ENCODE measurements around the gene SRGAP3.

- TF ChIP-seq POLR2A (IDR thresholded peaks at IDR 0.05) (no peak), CTCF (IDR thresholded peaks at IDR 0.05) (no peak)
These were observed 70.7 kb downstream of the SRGAP3 start for GRCh38 chr3:9178697-9179096.

All from testis (tissue), 2 donors.